IPS-NIHi11 (cell line): ENCODE results near the gene EMC6.

ENCODE experiments used
- DNase-seq: peaks from one replicate; pipeline ENCODE4 v3.0.0; 2012; ENCODE audit warnings: mixed read lengths, low spot score

The EMC6 gene

GRCh38 chr17:3668279-3669084 is at the start of gene EMC6, which contains the start of gene TAX1BP3:
Gene EMC6, plus strand, starts transcription at chr17:3668812. Its CDS starts 335 bp downstream, at chr17:3669147.
Gene TAX1BP3, minus strand, starts transcription at chr17:3668578. Its CDS starts 52 bp downstream, at chr17:3668526.
- peak; percentile 99 for DNase-seq

GRCh38 chr17:3621146-3621720 is 47.4 kb upstream of the EMC6 start:
- no peak for DNase-seq

DNA sequence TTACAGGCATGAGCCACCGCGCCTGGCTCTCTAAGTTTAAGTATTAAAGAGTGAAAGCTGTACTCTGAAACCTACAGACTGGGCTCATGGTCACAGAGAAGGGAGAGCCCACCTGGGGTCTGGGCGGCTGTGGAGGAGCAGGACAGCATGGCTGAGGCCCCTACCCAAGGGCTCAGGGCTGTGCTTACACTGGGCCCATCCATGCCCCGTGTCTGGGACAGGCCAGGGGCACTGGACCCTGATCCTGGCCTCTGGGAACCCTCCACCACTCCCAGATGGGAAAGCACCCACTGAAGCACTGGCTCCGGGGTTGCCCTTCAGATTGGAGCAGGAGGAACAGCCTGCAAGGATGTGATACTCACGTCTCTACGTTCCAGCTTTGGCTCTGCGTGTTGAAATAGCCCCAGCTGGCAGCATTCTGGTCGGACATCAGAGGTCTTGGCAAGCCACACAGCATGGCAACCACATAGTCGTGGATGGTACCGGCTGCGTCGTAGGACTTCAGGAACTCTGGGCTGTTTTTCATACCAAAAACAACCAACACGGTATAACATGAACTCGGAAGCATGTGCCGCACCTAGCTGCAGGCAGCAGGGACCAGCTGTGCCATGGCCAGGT is 45.5 kb upstream of the EMC6 start:
- no peak for DNase-seq

- DNase-seq: no peak
Observed at GRCh38 chr17:3626831-3627768, 41.5 kb upstream of the EMC6 start.

DNA sequence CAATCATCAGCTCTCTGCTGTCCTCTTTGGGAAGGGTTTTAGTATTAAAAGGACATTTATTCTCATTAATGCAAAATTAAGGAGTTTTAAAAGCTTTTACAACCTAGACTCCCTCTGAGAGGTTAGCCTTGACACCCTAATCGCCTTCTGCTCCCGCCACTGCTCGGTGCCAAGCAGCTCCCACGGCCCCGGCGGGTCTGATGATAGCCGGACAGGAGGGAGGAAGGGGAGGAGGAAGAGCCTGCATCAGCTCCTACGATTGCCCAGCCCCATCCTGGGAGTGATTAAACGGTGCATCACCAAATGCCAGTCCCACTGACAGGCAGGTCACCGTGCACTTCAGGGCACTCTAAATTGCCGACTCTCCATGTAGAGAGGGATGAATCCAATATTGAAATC is 40.8 kb upstream of the EMC6 start:
- DNase-seq: no peak

DNA sequence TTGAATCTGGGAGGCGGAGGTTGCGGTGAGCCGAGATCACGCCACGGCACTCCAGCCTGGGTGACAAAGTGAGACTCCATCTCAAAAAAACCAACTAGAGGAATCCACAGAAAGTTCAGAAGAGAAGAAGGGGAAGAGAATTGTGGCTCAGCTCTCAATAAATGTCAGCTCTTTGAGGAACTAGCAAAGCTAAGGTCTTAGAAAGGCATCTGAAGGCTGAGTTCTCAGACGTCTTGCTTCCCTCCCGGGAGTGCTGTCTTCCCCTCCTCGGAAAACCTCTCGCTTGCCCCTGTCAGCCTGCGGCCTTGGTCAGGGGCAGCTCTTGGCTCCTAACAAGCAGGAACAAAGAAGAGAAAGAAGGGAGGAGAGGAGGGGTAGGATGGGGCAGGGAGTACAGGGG is 37.8 kb upstream of the EMC6 start:
- no peak for DNase-seq

DNA sequence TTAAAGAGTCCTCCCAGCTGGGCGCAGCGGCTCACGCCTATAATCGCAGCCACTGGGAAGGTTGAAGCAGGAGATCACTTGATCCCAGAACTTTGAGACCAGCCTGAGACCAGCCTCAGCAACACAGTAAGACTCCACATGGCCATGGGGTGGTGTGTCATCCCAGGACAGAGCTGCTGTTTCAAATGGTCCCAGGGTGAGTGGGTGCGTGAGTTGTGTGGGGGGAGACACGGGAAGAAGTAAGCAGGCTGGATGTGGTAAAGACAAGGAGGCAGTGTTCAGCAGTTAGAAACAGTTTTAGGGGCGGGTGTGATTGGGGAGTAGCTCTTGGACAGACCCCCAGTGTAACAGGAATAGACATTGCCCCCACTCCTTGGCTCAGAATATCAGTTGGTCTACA is 36.3 kb upstream of the EMC6 start:
- DNase-seq: no peak

DNA sequence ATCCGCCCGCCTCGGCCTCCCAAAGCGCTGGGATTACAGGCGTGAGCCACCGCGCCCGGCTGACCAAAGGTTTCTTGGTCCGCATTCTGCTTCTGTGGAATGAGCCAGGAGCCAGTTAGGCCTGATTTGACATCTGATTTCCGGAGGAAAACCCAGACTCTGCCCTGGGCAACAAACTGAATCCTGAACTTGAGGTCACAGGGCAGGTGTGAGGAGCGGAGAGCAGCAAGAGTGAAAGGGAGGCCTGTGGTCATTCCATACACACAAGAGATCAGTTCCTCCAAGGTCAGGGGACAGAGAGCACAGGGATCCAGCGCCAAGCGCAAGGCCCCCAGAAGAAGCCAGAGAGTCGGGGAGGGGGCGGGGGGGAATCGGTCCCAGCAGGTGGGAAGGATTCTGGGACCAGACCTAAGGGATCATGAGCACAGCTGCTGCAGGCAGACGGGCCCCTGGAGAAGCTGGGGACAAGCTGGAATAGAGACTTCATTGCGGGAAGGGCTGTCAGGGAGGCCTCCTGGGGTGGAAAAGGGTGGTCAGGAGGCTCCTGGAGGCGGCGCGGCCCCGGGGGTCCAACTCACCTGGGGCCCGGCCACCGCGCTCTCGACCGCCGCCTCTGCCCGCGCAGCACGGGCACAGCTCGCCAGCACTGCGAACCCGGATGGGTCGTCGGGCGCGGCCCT is 33.0 kb upstream of the EMC6 start:
- no peak for DNase-seq

GRCh38 chr17:3636154-3636907 is 32.3 kb upstream of the EMC6 start, which contains the start of the genes CTNS and SHPK:
Gene CTNS, plus strand, starts transcription at chr17:3636760. Its CDS starts 3,447 bp downstream, at chr17:3640207.
Gene SHPK, minus strand, starts transcription at chr17:3636250. Its CDS starts 31 bp downstream, at chr17:3636219.
- peak; percentile 99 for DNase-seq

GRCh38 chr17:3636908-3637373 is 31.7 kb upstream of the EMC6 start:
- DNase-seq: peak; percentile 51

DNA sequence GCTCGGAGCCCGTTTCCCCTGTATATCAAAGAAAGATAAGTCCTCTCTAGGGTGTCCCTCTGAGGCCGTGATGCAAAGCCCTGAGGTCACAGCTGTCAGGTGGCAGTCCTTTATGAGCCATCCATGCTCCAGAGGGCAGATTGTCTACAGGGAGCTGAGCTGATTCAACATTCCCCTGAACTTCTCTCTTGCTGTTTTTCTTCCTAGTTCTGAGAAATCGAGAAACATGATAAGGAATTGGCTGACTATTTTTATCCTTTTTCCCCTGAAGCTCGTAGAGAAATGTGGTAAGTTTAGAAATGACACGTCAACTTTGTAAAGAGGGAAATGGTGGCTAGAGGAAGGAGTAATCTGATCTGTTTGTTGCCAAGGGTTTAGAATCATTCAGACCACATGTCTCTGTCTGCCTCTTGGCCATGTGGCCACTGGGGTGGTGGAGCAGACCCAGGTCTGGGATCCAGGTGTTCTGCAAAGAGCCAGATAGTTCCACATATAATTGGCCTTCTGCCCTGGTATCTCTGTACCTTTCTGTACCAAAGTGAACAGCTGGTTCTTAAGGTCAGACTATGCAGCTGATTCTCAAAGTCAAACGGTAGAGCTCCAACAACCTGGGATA is 28.5 kb upstream of the EMC6 start:
- DNase-seq: no peak

GRCh38 chr17:3641014-3641413 is 27.6 kb upstream of the EMC6 start:
- DNase-seq: no peak

GRCh38 chr17:3641717-3642486 is 26.7 kb upstream of the EMC6 start:
- DNase-seq: no peak

DNA sequence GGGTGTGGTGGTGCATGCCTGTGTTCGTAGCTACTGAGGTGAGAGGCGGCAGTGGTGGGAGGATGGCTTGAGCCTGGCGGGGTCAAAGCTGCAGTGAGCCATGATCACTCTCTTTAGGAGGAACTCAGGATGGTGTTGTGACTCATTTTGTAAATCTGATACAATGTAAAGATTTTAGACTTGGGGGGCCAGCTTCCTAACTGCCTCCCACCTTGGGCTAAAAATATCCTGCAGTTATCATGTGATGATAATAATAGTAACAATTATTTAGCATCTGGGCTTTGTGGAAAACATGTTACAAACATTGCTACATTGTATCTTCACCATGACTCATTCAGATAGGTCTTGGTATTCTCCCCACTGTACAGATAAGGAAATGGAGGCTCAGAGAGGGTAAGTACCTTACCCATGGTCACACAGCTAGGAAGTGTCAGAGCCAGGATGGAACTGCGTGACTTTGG is 24.7 kb upstream of the EMC6 start:
- no peak for DNase-seq

DNA sequence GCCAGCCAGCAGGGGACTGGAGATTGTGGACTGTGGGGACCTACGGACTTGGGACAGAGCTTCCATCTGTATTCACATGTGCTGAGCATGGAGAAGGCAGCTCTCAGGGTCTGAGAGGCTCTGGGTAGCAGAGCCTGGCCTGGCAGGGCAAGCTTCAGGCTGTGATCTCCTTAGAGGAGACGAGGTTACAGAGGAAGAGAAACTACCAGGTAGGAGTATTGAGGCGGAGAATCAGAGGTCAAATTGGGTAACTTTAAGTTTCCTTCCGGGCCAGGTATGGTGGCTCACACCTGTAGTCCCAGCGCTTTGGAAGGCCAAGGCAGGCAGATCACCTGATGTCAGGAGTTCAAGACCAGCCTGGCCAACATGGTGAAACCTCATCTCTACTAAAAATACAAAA is 23.3 kb upstream of the EMC6 start:
- no peak for DNase-seq

DNA sequence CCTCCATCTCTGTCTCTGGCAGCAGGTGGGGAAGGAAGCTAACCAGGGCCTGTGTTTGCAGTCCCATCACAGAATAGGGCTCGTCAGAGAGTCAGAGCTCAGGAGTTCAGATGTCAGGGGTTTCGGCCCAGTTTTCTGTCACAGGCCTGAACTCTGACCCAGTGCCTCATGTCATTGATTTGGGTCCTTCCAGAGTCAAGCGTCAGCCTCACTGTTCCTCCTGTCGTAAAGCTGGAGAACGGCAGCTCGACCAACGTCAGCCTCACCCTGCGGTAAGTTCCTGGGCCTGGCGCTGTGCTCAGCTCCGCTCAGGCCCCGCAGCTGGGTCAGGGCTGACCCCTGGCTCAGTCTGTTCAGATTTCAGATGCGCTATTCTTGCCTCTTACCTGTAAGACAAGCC is 21.4 kb upstream of the EMC6 start:
- no peak for DNase-seq

DNA sequence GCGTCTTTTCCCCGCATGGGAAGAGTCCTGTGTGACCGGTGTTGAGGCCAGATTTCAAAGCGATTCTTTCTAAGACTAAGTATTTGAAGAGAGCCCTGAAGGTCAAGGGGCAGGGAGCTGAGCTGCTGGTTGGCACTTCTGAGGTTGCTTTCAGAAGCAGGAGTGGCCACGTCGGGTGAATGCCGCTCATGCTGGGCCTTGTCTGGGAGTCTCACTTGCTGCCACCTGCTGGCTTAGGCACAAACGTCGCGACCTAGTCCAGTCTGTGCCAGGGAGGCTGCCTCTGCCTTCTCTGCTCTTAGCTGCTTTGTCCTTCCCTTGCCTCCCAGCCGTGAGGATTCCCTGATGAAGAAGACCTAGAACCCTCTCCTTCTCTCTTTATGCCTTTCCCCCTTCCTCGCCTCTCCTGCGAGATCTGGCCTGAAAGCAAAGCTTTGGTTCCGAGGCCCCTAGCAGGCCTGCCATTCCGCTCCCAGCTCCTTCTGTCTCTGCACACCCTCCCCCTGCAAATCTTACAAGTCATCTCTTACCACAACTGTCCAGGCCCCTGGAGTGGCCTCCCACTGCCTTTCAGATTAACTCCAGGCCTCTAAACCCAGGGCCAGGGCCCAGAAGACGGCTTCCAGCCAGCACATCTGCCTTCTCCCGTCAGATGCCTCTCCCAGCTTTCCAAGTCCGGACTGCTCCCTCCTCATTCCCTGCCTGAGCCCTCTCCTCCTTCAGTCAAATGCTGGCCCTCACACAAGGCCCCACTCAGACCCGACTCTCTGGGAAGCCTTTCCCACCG is 20.6 kb upstream of the EMC6 start:
- peak; percentile 76 for DNase-seq

GRCh38 chr17:3655766-3656165 is 12.8 kb upstream of the EMC6 start:
- no peak for DNase-seq
